ENCODE measurements around the gene EEF2.
"Not testable (repeated sequence)": the region's sequence is repeated elsewhere in the genome, so short reads cannot be mapped to it uniquely, and the experiment has no call there.

The EEF2 gene

GRCh38 chr19:3968556-3969434 lies 16.5 kb downstream of the EEF2 start:
- no peak for DNase-seq (ENCODE audit: low read depth in 3 of 3)

GRCh38 chr19:3967983-3968382 lies 17.3 kb downstream of the EEF2 start:
- DNase-seq (ENCODE audit: low read depth in 3 of 3): not testable (repeated sequence)

GRCh38 chr19:3966051-3967017 lies 18.9 kb downstream of the EEF2 start:
- no peak for DNase-seq (ENCODE audit: low read depth in 3 of 3)

- DNase-seq (ENCODE audit: low read depth in 3 of 3): no peak
Measured at GRCh38 chr19:3964256-3965194, 20.7 kb downstream of the EEF2 start.

- no peak for DNase-seq (ENCODE audit: low read depth in 3 of 3)
Measured at GRCh38 chr19:3963458-3964255, 21.6 kb downstream of the EEF2 start.

GRCh38 chr19:3961007-3961406 lies 24.3 kb downstream of the EEF2 start:
- DNase-seq (ENCODE audit: low read depth in 3 of 3): no peak

GRCh38 chr19:3959766-3960131 lies 25.5 kb downstream of the EEF2 start:
- DNase-seq (ENCODE audit: low read depth in 3 of 3): no peak

GRCh38 chr19:3958836-3959765 lies 26.2 kb downstream of the EEF2 start:
- DNase-seq (ENCODE audit: low read depth in 3 of 3): no peak

- no peak for DNase-seq (ENCODE audit: low read depth in 3 of 3)
Measured at GRCh38 chr19:3955688-3956087, 29.6 kb downstream of the EEF2 start.

- DNase-seq (ENCODE audit: low read depth in 3 of 3): not testable (repeated sequence)
Measured at GRCh38 chr19:3955276-3955675, 30.0 kb downstream of the EEF2 start.

- no peak for DNase-seq (ENCODE audit: low read depth in 3 of 3)
Measured at GRCh38 chr19:3954107-3954506, 31.2 kb downstream of the EEF2 start.

- DNase-seq (ENCODE audit: low read depth in 3 of 3): not testable (repeated sequence)
Measured at GRCh38 chr19:3952755-3953276, 32.4 kb downstream of the EEF2 start.

GRCh38 chr19:3950871-3951861 lies 34.1 kb downstream of the EEF2 start:
- no peak for DNase-seq (ENCODE audit: low read depth in 3 of 3)

- no peak for DNase-seq (ENCODE audit: low read depth in 3 of 3)
Measured at GRCh38 chr19:3949997-3950859, 35.0 kb downstream of the EEF2 start.

GRCh38 chr19:3949294-3949693 lies 36.0 kb downstream of the EEF2 start:
- DNase-seq (ENCODE audit: low read depth in 3 of 3): no peak

- not testable (repeated sequence) for DNase-seq (ENCODE audit: low read depth in 3 of 3)
Measured at GRCh38 chr19:3947316-3947933, 37.8 kb downstream of the EEF2 start.

- DNase-seq (ENCODE audit: low read depth in 3 of 3): no peak
Measured at GRCh38 chr19:3945838-3946237, 39.4 kb downstream of the EEF2 start.
